ENCODE results near the gene SNAP47.
A peak's percentile ranks its signal among the peaks of the same experiment; 100 is the strongest.

The SNAP47 gene

DNA sequence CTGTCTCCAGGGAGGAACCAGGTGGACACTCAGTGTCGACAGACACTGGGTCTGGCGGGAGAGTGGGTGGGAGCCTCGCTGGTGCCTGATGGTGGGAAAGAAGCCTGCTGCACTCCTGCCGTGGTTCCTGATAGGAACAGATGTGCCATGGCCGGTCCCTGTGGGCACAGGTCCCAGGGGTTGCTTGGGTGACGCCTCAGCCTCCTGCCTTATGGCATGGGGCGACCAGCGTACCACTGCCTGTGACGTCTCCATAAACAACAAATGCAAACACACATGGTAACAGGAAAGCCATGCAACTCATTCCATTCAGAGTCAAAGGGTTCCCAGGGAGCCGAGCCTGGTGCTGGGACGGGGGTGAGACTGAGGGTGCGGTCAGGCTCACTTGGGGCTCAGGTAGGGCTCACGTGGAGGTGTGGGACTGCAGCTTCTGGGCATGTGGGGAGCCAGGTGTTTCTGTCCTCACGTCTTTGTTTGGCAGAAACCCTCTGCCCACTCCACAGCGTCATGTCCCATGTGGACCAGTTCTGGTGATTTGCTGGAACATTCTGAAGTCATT, 34.8 kb downstream of the SNAP47 start:
- no peak for DNase-seq

DNA sequence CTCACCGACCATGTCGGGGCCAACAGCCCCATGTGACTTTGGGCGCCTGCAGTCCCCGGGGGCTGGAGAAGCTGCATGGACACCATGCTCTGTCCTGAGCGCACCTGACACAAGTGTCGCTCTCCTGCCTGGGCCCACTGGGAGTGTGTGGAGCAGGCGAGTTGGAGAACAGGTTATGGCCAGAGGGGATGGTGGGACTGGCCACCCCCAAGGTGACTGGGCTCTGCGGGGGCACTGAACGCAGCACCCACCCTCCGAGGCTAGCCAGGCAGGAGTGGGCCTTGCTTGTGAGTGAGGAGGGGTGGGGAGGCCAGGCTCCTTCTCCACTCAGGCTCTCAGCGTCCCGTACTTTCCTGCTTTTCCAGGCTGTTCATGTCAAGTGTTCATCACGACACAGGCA, 35.6 kb downstream of the SNAP47 start:
- no peak for DNase-seq

DNA sequence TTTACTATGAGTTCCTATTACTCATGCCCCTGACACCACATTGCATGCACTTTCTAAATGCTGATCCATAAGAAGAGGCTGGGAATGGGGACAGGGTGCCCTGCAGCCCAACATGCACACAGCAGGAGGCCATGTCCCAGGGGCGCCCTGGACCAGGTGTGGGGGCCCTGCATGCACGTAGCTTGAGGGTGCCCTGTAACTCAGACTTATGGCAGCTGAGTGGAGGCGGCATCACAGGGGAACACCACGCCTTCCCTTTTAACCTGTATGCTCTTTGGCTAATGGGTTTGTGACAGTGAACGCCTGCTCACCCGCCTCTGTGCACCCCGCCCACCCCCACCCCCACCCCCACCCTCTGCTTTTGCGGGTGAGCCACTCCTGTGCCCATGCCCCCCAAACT, 36.1 kb downstream of the SNAP47 start:
- DNase-seq = no peak

DNA sequence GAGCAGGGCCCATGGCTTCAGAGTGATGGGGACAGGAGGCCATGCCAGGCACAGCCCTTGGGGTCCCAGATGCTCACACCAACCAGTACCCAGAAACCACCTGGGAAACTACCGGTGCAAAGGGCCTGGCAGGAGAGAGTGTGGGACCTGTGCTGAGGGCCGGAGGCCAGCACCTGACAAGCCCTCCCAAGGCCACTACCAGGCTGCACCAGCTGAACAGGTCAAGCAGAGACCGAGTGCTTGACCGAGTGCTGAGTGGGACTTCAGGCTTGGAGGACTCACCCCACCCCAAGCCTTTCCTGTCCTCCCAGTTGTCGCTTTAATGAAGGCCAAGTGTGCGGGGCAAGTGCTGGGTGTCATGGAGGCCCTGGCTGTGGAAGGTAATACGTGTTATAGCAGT, 36.5 kb downstream of the SNAP47 start:
- no peak for DNase-seq

DNA sequence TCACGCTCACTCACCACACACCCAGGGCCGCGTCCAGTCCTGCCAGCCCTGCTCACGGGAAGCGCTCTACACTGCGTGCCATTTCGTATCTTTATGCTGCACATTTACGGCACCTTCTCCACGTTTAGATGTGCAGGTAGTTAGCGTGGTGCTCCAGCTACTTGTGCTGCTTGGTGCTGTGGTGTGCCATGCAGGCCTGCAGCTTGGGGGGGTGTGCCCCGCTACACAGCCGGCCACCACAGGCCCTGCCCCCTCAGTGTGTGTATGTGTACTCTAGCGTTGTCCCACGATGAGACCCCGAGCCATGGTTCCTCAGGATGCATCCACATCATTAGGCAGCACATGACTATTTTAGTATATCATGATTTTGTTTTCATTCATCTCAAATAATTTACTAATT, 38.3 kb downstream of the SNAP47 start:
- peak in 1 of 2 experiments; percentile 45 for DNase-seq

DNA sequence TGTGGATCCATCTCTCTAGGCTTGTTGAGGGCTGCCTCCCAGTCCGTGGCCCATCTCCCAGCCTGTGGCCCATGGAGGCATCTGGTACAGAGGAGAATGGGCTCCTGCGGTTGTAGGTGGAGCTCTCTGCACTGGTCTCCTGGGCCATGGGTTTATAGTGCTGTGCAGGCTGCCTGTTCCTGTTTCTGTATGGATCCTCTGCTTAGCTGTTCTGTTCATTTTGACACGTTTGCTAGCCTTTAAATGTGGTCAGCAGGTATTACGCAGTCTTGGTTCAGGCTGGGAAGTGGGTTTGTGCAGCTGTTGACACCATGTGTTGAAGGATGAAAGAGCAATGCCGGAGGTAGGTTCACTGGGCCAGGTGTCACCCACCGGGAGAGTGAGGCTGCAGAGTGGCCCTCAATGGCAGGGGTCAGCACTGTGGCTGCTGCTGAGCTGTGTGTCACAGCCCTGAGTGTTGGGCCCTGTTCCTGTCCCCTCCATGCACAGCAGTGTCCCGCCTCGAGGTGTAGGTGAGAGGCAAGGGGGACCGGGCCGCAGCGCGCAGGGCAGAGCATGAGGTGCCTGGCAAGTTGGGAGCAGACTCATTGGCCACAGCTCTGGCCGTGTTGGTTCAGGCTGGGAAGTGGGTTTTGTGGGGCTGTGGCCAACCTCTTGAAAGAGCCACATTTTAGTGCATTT, 39.0 kb downstream of the SNAP47 start:
- peak; percentile 57 to 60 for DNase-seq

DNA sequence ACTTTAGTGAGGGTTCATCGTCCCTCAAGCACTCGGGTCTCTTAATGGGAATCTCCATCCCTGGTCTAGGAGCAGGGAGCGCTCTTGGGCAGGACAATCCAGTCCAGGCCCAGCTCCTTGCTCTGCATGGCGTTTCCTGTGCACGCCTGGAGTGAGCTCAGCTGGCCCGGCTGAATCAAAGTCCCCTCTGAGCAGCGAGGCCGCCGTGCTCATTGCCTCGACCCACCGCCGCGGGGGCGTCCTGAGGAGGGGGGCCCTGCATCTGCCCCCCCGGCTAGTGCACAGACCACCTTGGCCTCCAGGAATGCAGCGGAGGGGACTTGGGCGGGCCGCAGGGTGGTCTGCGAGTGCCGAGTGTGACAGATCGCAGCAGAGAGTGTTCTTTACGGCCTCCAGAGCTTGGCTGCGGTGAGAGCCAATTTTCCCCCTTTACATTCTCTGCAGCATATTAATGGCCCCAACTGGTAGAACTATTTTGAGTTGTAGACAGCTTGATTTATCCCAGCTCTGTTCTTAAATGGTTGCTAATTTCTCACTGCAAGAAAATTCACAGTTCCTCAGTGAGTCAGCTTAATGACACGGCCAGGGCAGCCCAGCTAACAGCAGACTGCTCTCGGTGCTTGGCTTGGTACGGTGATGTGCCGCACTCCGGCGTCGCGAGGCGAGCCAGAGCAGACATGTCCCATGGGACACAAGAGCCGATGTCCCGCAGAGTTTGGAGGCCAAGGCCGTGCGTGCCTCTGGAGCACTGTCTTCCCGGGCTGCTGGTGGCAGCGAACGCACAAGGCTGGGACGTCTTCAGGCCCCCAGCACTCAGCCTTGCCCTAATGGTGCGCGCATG, 39.8 kb downstream of the SNAP47 start:
- DNase-seq = no peak

DNA sequence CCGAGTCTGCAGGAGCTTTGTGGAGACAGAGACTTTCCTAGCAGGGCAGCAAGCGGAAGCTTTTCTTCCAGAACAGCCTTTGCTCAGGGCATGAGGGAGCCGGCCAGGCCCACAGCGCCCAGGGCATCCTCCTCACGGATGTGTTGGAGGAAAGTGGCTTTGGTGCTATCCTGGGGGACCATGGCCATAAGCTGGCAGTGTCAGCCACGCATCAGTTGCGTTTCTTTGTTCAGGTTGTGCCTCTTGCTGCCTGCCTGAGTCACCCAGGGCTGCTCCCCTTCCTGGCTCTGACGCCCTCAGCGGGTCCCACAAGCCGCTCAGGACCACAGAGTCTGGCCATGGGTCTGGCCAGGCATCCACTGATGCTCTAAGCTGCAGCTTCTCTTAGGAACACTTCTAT, 40.6 kb downstream of the SNAP47 start:
- no peak for DNase-seq

DNA sequence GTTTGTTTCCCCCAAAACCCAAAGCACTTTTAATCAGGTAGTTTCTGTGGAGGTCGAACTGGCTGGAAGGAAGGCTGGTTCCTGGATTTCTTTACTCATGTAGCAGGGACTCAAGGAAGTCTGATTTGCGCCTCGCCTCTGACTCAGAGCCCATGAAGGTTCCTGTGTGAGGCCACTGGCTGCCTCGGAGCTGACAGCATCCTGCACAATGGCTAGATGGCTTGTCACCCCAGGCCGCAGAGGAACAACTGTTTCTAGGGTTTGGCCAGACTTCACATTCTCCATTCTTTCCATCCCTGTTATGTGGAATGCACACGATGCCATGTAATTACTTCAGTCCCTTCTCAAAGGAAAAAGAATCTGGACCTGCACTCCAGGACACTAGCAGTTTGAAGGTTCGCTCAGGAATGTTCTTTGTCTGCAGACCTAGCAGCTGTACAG, 41.1 kb downstream of the SNAP47 start:
- no peak for DNase-seq

DNA sequence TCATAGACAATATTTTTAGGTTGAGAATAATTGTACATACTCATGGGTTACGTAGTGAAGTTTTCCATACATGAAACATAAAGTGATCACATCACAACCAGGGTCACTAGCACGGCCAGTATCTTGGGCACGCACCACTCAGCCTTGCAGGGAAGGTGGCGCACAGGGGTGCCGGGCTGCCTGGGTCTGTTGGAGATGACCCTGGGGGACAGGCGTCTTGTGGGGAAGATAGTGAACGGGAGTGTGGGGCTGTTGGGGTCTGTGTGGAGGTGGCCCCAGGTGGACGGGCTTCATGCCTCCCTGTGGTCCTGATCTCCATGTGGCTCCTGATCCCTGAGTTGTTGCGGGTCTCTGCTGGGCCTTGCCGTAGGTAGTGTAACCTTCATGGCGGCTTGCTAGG, 41.9 kb downstream of the SNAP47 start:
- DNase-seq = no peak

DNA sequence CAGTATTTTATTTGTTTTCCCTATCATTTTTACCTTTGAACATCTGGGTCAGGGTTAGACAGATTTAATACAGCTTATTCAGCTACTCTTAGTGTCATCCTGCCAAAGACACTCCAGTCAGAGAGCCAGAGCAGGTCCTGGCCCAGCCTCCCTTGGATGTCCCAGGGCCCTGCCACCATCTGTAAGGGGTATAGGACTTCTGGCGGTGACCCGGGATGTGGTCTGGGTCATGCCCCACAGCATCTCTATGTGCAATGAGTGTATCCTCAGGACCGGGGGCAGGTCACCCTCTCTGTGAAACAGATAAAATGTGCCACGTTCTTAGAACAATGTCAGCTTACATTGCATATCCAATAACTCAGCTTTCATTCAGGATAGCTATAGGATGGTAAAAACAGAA, 42.4 kb downstream of the SNAP47 start:
- DNase-seq = no peak

DNA sequence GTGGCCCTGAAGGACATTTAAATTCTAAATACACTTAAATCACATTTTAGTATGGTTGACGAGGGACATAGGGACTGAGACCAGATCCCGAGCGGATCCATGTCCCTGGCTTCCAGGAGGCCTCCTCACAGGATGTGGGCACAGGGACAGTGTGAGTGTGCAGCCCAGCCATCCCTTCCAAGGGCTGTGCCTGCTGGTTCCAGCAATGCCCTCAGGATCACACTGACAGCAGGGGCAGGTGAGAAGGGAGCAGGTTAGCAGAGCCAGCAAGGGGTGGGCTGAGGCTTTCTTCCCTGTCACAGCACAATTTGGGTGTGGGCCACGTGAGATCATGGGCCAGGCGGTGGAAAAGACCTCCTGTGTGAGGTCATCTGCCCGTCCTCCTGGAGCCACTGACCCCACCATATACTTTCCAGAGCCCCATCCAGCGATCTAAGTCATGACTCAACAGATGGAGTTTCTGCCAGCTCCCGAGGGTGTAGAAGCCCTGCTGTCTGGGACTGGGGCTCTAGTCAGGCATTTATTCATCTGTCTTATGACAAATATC, 43.2 kb downstream of the SNAP47 start:
- DNase-seq = no peak

DNA sequence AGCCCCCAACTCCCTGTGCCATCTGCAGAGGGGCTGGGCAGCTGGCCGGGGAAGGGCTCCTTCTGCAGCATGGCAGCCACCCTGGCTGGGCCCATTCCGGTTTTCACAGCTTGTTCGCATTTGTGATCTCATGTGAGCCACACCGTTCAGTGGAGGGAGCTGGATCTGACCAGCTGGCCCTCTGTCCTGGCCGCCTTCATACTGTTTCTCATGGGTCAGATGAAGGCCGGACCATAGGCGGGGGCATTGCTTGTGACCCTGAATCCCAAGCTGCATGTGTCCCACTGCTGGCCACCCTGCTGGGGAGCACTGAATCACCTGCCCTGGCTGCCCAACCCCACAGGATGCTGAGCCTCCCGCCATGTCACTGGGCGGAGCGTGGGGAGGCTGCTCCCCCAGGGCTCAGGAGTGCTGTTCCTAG, 43.8 kb downstream of the SNAP47 start:
- no peak for DNase-seq

DNA sequence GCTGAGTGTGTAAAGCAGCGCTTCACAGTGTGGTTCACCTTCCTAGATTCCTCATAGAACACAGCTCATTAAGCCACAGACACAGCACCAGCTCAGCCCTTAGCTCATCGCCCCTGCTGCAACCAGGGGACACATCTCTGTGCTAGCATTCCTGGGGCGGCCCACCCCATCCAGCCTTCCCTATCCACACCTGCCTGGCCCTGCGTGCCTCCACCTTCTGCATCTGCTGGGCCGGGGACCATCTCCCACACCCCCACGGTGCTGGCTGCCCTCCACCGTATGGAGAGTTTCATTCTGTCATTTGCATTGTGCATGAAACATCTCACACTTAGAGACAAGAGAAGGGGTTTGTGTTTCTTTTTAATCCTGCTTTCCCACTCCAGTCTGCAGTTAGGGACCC, 44.5 kb downstream of the SNAP47 start:
- no peak for DNase-seq

DNA sequence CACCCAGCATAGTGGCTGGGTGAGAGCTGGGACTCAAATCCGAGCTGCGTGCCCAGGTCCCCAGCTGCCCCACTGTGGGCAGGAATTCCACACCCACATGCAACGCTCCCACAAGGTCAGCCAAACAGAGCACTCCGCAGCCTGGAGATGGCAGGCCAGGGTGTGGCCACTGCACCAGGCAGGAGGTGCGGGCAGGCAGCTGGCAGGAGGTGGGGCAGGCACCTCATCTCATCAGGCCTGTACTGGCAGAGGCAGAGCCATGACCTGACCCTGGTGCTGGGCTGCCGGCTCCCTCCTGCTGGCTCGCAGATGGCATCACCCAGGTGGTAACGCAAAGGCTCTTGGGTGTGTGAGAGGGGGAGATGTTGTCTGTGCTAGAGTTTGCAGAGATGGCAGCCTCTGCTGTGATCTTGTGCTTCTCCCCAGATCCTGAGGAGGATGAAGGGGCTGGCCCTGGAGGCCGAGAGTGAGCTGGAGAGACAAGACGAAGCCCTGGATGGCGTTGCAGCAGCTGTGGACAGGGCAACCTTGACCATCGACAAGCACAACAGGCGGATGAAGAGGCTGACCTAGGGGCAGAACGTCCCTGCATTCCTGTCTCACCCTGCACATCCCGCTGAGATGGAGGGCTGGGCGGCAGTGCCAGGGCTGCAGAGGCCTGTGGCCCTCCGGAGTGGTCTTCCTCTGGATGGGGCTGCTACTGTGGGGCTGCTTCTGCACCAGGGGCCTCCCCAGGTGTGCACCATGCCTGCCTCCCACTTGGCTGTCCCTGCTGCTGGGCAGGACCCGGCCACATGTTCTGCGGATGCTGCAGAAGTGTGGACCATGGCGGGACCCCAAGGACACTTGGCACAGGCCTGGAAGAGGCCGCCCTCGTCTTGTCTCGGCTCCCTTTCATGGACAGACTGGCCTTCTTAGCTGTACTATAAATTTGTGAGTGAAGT, 45.1 kb downstream of the SNAP47 start:
- DNase-seq = no peak

DNA sequence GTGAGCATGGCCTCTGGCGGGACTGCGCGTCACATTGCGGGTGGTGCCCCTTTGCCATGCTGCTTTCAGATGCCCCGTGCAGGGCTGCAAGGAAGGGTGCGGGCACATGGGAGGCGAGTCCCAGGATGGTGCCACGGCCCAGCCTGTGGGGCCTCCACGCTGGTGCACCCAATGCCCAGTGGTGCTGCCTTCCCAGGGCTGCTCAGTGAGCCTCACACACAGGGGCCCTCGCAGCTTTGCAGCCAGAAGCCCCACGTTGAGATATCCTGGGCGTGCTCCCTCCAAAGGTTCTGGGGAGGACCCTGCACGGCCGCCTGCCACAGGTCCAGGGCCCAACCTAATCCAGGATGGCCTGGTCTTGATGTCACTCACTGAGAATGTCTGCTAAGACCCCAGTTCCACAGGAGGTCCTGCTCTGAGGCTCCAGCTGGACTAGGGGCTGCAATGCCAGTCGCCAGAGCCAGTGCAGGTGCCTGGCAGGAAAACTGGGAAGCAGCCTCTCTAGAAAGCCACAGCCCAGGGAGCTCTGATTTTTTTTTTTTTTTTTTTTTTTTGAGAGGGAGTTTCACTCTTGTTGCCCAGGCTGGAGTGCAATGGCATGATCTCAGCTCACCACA, 46.2 kb downstream of the SNAP47 start:
- no peak for DNase-seq

DNA sequence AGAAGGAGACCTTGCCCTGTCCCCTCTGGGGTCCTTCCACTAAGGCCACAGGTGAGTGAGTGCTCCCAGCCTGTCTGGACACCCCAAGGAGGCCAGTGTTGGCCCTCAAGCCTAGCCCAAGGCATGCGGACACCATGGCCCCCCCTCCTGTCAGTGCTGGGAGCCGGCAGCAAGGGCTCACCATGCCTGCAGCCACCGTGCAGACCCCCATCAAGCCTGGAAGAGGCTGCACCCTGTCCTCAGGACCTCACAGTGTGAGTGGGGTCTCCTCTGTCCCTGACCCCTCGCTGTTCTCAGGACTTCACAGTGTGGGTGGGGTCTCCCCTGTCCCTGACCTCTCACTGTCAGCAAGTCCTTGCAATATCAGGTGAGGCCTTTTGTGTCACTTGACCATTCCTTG, 47.0 kb downstream of the SNAP47 start:
- no peak for DNase-seq

DNA sequence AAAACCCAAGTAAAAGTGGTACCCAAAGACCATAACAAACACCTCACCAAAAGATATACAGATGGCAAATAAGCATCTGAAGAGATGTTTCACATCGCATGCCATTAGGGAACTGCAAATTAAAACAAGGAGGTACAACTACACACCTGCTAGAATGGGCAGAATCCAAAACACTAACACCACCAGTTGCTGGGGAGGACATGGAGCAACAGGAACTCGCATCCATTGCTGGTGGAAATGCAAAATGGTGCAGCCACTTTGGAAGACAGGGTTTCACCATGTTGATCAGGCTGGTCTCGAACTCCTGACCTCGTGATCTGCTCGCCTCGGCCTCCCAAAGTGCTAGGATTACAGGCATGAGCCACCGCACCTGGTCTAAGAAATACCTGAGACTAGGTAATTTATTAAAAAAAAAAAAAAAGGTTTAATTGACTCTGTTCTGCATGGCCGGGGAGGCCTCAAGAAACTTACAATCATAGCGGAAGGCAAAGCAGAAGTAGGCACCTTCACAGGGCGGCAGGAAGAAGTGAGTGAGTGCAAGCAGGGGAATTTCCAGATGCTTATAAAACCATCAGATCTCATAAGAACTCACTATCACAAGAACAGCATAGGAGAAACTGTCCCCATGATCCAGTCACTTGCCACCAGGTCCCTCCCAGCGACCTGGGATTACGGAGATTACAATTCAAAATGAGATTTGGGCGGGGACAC, 50.0 kb downstream of the SNAP47 start:
- no peak for DNase-seq

DNA sequence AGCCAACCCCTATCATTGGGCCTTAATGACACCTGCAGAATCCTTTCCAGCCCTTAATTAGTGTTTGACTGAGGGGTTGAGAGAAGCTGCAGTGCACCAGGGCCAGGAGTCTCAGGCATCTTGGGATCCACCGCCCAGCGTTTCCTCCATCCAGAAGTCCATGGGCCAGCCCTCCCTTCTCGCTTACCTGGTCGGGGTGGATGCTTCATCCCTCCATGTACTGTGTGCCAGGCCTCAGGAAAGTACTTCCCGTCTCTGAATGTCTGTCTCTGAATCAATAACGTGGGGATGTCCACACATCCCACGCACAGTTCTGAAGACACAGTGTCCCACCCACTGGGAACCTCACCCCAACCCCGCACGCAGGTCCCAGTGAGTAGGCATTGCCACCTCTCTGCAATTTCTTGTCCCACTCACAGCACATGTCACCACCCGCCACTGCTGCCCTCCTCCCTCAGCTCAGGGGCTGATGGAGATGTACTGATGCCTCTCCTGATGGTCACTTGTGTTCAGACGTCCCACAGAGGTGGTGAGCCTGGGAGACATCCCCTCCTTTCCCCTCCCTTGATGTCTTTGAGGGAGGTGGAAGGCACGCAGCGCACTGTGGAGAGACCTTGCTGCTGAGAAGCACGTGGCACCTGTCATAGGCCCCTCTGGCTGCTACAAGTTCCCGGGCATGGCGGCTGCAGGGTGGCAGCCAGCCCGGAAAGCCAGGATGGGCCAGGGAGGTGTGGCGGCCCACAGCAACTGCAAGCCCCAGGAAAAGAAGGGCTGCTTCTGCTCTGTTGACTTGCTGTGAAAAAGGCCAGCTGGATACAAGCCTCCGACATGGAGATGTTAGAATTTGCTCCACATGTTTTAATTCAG, 50.8 kb downstream of the SNAP47 start:
- no peak for DNase-seq
